Ecto neural progenitor cell (in vitro differentiated cells): ENCODE data around the gene BRF1.
A peak's percentile ranks its signal among the peaks of the same experiment; 100 is the strongest.

Experiments used
- DNase-seq: peaks from one replicate; pipeline ENCODE4 v3.0.0-alpha.2; 2018; ENCODE audit warnings: low spot score

The BRF1 gene

DNA sequence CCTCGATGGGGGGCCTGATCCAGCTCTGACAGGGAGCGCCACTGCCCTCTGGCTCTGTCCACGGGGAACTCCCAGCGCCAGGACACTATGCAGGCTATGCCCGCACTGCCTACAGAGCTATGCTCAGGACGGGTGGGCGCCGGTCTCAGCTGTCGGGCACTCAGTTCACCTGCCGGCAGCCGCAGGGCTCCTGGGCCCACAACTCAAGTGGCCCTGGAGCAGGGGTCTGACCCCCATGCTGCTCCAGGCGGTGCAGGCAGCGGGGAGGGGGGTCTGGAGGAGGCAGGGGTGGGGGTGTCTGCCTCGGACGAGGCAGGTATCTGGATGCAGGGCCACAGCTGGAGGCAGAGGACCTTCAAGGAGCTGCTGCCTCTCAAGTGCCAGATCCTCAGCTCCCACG is 91.2 kb downstream of the BRF1 start:
- no peak for DNase-seq

DNA sequence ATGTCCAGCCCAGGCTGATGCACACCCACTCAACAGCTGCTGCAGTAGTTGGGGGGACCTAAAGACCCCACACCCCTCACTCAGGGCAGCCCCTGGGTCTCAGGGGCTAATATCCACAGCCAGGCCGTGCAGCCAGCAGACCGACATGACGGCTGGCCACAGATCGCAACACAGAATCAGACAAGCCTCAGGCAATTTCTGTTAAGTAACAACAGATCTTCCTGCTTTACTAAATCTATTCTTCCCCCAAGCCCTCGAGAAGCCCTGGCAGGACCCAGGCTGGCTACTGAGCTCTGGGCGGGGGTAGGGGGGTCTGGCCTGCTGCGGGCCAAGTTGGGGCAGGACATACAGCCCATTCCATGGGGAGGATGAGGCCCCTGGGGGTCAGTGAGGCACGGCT is 91.7 kb downstream of the BRF1 start:
- DNase-seq, result no peak

DNA sequence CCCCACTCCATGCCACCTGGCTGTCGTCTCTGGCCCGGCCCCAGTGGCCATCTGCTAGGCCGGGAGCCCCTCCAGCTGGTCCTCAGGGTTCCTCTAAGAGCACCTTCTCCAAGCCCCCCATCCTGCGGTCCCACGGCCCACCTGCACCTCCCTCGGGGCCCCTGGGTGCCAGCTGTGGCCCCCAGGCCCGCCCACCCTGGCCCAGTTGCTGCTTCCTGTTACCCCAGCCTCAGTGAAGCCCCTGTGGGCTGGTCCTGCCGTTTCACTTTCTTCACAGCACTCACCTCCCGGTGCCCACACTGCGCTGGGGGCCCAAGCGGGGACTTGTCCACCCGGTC is 92.1 kb downstream of the BRF1 start:
- DNase-seq, result no peak

DNA sequence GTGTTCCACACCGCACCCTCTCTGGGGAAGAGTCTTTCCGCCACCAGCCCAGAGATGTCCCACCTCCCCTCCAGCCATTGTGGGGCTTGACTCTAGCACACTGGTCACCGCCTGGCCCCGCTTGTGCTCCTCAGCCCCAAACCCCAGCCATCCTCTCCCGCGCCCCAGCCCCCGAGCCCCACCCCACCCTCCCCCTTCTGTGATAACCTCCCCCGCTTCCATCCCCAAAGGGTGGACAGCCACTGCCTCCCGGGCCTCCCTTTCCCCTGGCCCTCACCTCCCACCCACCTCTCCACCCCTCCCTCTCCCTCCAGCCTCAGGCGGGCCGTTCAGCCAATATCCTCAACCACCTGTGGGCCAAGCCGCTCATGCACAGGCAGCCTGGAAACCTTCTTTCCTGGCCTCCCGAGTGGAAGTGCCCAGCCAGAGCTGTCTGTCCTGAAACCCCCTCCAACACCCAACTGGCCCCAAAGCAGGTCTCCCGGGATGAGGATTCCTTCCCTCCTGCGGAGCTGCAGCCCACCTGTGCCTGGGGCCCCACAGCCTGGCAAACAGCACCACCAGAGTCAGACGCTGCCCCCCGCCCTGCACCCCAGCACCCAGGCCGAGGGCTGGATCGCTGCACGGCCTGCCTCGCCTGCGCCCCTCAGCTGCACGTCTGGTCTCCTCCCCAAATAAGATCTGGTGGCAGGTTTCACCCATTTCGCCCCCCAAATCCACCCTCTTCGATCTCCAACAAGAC is 92.6 kb downstream of the BRF1 start:
- no peak for DNase-seq

DNA sequence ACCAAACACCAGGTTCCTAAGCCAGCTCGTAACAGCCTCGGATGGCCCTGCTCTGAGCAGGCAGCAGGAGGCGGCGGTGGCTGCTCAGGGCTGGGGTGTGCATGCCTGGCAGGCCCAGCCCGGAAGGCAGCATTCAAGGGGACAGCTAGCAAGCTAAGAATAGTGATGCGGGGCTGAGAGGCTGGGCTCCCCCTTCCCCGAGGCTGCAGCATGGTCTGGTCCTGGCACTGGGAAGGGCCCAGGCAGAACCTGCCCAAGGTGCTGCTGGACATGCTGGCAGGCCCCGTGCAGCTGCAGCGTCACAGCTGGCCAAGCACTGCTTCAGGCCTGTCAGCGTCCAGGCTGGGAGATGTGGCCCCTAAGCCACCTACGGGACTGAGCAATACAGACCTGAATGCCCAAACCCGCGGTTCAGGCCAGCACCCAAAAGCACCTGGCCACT is 93.3 kb downstream of the BRF1 start:
- DNase-seq, result no peak

DNA sequence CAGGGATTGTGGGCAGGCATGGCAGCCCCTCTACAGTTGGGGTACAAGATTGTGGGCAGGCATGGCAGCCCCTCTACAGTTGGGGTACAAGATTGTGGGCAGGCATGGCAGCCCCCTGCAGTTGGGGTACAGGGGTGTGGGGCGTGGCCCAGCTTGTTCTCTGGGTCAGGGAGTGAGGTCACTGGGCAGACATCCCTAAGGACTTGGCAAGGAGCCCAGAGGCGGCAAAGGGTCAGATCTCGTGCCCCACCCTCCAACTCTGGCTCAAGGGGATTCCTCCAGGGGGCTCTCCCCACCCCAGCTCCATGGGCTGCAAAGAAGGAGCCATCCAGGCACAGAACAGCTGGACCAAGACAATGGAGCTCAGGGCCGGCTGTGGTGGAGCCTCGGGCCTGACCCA is 93.9 kb downstream of the BRF1 start:
- no peak for DNase-seq

DNA sequence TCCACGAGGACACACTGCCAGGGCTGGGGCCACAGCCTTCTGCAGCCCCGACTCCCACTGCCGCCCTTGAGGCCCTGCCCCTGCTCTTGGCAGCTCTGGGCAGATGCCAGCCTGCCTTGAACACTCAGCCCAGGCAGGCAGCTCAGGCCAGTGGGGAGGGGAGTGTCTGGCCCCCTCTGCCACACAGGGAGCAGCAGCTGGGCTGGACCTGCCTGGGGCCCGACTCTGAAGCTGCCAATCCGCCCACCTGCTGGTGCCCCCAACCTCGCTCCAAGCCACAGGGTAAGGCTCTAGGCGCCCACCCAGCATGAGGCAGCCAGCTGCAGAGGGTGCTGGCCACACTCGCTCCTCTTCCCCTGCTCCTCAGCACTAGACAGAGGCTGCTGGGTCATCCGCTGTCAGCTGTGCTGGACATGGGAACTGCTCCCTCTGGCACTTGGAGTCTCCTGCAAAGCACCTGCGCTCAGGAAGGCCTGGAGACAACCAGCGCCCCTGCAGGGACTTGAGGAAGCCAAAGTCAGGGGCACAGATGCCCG is 95.1 kb downstream of the BRF1 start:
- DNase-seq, result no peak

DNA sequence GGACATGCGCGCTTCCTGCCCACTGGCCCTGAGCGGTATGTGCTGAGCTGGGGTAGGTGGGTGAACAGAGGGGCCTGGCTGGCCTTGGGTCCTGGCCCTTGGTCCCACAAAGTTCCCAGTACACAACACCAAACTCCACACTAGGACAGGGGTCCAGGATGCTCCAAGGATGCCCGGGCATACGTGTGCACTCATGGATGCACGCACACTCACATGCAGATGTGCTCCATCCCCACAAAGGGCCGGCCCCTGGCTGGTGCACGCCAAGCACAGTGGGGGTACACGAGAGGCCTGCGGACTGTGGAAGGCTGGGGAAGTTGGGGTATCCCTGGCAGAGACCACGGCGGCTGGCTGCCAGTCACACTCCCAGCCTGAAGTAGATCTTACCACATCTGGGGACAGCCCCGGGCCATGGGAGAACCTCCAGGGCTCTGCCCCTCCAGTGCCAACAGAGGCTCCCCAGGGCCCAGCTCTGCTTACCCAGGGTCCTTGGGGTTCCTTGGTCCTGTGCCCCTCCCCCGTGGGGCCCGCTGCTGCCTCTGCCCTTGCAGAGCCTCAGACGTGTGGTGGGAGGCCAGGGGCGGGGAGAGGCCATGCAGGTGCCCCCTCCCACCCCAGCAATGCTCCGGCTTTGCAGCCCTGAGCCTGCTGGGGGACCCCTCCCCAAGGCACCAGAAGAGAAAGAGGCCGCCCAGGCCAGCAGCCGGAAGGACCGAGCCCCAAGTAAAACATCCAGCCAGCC is 95.7 kb downstream of the BRF1 start:
- DNase-seq, result no peak

DNA sequence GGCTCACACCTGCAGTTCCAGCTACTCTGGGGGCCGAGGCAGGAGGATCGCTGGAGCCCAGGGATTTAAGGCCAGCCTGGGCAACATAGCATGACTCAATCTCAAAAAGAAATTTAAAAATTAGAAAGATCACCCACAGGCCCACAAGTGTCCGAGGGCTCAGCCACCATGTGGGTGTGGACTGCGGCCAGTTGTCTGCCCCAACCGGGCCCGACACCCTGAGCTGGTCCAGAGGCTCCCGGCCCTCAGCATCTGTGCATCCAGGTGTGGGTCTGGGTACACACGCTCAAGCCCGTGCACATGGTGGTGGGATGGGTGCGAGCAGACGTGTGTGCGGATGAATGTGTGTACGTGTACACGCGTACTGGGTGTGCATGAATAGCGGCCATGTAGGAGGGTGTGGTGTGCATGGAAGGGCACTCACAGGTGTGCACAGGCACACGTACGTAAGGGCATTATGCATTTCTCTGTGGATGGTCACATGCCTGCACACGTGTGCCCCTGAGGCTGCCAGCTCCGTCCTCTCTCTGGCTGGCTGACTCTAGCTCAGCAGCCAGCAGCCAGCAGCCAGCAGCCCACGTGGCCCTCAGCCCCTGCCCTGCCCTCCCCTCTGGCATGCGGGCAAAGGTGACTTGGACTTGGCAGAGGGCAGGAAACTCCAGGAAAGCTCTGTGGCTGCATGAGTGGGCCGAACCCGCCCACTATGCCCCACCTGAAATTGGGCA is 96.4 kb downstream of the BRF1 start:
- DNase-seq, result no peak

DNA sequence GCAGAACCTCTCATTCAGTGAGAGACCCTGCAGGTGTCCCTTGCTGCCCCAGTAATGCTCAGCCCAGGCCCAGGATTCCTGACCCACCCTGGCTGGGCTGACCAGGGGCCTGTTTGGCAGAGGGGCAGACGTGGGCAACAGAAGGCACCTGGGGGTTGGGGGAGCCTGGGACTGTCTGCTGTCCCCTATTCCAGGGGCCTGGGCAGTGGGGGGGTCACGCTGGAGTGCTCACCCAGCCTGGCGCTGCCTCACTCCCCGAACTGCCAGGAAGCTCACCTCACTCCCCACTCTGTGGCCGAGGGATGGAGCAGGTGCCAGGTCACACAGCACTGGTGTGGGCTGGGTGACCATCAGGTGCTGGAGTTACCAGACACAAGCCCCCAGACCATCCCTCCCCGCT is 97.1 kb downstream of the BRF1 start:
- DNase-seq, result no peak

DNA sequence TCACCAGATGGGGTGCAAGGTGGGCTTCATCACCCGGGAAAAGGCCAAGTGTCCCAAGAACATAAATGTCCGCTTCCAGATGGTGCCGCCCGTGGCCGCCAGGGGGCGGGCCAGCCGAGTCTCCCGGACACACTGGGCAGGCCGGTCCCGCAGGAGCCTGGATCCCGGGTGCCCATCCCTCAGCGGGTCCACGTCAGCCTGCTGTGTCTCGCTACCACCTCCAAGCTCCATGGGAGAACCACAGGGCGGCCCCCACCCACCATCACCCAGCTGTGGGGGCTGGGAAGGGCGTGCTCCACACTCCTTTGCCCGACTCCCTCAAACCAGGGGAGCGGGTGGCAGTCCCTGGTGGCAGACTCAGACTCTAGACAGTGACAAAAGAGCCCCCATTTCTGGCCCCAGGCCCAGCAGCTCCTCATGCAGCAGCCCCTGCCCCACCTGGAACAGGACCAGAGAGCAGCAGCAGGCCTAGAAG is 97.7 kb downstream of the BRF1 start:
- peak; percentile 90 for DNase-seq

DNA sequence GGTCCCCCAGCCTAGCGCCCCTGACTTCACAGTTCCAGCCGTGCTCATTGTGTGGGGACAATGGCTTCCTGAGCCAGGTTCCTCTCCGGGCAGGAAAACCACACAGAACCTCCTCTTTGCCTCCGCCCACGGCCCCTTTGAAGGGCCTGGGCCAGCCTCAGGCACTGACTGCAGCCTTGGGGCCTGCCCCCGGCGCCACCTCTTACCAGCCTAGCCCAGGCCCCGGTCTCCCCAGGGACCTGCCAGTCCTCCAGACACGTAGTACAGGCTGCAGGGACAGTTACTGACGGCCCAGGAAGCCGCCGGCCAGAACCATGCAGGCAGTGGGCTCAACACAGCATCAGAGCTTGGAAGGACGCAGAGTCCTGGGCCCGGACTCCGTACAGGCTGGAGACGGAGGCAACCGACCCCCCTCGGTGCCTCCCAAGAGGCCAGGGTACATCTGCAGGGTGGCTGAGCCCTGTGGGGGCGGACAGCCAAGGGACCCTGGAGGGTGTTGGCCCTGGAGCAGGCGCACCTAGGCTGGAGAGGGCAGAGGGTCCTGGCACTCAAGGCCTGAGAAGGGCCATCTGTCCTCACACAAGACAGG is 98.8 kb downstream of the BRF1 start:
- DNase-seq, result no peak

DNA sequence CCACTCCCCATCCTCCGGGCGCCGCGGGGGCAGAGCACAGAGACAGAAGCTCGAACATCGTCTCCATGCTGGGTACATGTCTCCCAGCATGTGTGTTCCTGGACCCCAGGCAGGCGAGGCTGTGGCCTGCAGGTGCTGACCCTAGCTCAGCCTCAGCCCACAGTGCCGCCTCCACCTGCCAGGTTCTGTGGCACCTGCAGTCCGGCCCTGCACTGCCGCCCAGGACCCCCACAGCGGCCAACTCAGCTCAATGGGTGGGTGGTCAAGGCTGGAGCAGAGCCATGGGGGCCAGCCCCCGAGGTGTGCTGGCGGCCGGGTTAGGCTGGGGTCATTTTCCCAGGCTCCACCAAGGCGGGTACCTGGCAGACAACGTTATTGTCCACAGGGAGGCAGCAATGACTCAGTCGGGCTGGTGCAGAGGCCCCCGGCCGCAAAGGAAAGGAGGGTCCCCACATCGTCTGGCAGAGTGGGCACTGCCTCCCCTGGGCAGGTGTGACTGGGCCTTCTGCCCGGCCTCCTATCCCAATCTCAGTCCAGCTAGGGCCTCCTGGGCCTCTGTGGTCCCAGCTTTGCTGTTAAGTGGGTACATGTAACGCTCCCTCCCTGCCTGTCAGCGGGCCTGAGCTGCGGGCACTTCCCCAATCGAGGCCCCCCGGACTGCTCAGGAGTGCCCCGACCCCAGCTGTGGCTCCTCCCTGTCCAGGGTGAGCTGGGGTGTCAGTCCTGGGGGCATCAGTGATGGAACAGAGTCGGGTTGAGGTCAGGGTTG is 99.5 kb downstream of the BRF1 start:
- DNase-seq, result no peak

DNA sequence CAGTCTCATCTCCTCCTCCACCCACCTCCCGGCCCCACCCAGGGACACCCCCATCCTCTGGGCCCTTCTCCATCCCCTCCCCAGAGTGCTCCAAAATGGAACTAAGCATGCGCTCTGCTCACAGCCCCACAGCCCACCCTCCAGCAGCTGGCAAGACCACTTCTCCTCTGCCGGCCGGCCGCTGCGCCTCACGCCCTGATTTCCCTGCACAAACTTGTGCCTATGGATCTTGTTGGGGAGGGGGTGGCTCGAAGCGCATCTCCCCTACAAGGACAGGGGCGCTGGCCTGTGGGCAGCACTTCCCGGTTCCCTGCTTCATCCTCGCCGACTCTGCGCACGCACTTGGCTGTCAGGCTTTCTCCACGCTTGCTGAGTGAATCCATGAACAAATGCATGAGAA is 100.2 kb downstream of the BRF1 start:
- no peak for DNase-seq

DNA sequence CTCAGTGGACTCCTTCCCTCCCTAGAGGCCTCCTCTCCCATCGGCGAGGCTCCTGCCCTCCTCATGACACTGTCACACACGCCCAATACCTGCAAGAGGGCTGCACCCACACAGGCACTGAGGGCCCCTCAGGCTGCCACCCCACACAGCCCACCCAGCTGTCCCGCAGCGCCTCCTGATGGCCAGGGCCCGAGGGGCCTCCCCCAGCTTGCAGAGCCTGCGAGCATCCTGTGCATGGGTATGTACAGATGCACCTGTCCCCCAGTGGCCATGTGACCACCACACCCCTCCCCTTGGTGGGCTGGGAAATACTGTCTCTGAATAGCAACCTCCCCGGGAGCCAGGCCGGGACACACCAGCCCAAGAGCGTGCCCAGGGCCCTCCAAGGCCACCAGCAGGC is 100.7 kb downstream of the BRF1 start:
- no peak for DNase-seq

DNA sequence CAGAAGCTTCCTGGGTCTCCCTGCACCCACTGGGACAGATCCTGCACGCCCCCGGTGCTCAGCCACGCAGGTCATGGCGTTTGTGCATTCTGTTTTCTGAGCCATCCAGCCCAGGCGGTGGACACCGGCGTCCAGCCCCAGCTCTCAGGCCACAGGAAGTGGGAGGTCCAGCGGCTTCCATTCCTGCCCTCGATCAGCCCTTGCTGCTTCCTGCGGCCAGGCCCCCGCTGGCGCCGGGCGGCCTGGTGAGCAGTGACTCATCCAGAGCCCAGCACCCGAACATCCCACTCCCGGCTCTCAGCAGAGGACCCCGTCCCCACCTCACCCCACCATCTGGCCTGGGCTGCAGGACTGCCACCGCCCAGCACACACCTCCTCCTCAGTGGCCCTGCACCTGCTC is 101.7 kb downstream of the BRF1 start:
- DNase-seq, result no peak

DNA sequence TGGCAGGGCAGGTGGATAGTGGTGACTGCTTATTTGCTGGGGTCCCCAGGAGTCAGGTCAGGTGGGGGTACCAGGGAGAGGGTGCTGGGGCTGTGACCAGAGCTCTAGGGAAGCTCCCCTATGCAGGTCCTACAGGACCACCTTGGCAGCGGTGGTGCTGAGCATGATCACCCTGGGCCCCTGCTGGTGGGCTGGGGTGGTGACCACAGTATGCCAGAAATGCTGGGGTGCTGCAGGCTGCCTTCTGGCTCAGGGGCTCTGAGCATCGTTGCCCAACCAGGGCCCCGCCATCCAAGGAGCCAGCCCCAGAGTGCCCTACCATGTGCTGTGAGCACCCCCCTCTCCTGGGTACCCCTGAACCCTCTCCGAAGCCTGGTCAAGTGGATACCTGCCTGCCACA is 102.2 kb downstream of the BRF1 start:
- no peak for DNase-seq

DNA sequence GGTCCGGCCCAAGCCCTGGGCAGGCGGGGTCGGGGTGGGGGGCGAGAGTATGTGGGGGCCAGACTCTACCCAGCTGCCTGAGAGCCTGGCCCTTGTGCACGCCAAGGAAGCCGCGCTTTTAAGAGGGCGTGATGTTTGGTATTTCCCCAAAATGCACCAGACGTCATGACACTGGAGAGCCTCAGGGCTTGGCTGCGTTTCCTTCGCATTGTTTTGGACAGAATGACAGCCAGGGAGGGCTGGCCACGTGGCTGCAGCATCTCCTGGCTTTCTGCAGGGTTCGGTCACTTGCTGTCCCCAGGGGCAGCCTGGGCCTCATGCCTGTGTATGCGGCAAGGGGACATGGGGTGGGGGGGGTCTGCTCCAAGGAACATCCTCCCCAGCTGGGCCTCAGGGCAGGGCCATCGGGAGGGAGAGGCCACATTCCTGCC is 103.6 kb downstream of the BRF1 start:
- DNase-seq, result peak; percentile 65

DNA sequence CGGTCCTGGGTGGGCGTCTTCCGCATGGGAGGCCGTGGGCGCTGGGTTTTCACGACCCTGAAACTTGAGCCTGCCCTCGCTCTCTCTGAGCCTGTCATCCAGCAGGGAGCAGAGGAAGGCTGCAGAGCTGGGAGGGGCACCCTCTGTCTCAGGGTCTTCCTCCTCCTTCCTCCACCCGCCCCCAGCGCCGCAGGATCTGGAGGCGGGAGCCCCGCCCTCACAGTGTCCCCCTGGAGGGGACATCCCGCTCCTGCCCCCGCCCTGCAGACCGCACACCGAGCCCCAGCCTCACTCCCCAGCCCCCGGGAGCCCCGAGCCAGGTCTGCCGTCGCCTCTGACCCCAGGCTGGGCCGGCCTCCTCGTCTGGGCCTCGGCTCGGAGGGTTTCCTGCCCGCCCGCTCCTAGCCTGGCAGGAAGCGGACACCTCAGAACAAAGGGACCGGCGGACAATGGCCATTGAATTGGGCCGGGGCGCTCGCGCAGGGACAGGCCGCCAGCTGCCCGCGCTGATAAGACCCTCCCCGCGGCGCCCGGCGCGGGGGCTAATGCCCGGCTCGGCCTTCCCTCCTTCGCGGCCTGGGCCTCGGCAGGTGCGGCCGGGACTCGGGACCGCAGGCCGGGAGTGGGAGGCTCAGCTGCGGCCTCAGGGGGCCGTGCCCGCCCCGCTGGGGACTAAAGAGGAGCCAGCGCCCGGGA is 104.4 kb downstream of the BRF1 start:
- DNase-seq, result peak; percentile 88

DNA sequence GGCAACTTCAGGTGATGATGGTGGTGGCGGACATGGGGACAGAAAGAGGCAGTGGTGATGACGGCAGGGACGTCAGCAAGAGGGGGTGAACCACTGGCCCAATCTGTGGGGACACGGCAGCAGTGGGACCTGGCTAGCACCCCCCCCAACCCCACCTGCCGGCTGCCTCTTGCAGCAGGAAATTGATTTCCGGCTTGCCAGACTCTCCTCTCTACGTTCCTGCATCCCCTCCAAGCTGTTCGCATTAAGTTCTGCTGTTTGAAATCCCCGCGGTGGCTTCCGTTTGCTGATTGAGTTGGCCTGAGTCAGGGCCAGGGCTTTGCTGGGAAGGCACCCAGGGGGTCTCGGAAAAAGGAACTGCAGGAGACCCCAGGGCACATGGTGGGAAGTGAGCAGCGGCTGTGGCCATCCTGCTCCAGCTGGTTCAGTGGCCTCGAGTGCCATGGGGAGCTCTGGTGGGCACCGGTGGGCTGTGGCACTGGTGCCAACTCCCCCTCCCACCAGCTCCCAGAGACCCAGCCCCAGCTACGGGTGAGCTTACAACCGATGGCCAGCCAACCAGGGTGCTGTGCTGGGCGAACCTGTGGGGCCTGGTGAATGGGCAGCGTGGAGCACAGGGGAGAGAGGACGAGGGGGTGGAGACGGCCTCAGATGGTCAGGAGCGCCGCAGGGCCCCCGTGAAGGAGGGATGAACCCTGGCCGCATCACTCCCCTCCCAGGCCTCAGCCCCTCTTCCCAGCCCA is 105.1 kb downstream of the BRF1 start:
- DNase-seq, result no peak
